Ammon's horn (tissue), 1 donor: ENCODE results near the gene DHRS2.
"Not testable (repeated sequence)": the region's sequence is repeated elsewhere in the genome, so short reads cannot be mapped to it uniquely, and the experiment has no call there.

Experiments
- DNase-seq: peaks from one replicate; pipeline ENCODE4 v3.0.0-alpha.2; 2016; ENCODE audit warnings: low spot score

The DHRS2 gene

GRCh38 chr14:23636317-23637211 is at the start of gene DHRS2:
DHRS2 (plus strand) TSS chr14:23636364; CDS start chr14:23638865, 2,501 bp downstream.
- no peak for DNase-seq

- peak; percentile 94 for DNase-seq
Measured at GRCh38 chr14:23588884-23589598, 47.1 kb upstream of the DHRS2 start.

GRCh38 chr14:23589606-23590005 is 46.6 kb upstream of the DHRS2 start:
- DNase-seq = no peak

GRCh38 chr14:23590198-23590597 is 46.0 kb upstream of the DHRS2 start:
- no peak for DNase-seq

- DNase-seq = not testable (repeated sequence)
Measured at GRCh38 chr14:23594191-23594590, 42.0 kb upstream of the DHRS2 start.

GRCh38 chr14:23600322-23600707 is 35.8 kb upstream of the DHRS2 start:
- no peak for DNase-seq

- DNase-seq = no peak
Measured at GRCh38 chr14:23600806-23601205, 35.4 kb upstream of the DHRS2 start.

GRCh38 chr14:23601424-23601823 is 34.7 kb upstream of the DHRS2 start:
- no peak for DNase-seq

- DNase-seq = no peak
Measured at GRCh38 chr14:23601845-23602180, 34.4 kb upstream of the DHRS2 start.

GRCh38 chr14:23602181-23603095 is 33.7 kb upstream of the DHRS2 start:
- no peak for DNase-seq

- no peak for DNase-seq
Measured at GRCh38 chr14:23603103-23603502, 33.1 kb upstream of the DHRS2 start.

GRCh38 chr14:23604148-23604547 is 32.0 kb upstream of the DHRS2 start:
- no peak for DNase-seq

- DNase-seq = no peak
Measured at GRCh38 chr14:23604675-23605170, 31.4 kb upstream of the DHRS2 start.

- DNase-seq = no peak
Measured at GRCh38 chr14:23605931-23606585, 30.1 kb upstream of the DHRS2 start.

GRCh38 chr14:23608454-23608853 is 27.7 kb upstream of the DHRS2 start:
- DNase-seq = peak; percentile 74

GRCh38 chr14:23609001-23609400 is 27.2 kb upstream of the DHRS2 start:
- no peak for DNase-seq

- DNase-seq = not testable (repeated sequence)
Measured at GRCh38 chr14:23609411-23610089, 26.6 kb upstream of the DHRS2 start.

- no peak for DNase-seq
Measured at GRCh38 chr14:23610090-23610814, 25.9 kb upstream of the DHRS2 start.

GRCh38 chr14:23610815-23611289 is 25.3 kb upstream of the DHRS2 start:
- no peak for DNase-seq

- no peak for DNase-seq
Measured at GRCh38 chr14:23612354-23612732, 23.8 kb upstream of the DHRS2 start.
